ENCODE data around the gene DHRS3. TPM values are rescaled to one million over a fixed set of nuclear protein-coding genes. Genes with fewer than 3 reads are reported as not detected.

Gene DHRS3
- total RNA-seq, 4 donors from 2014 or later = 92.4 to 130 (median 107) TPM

GRCh38 chr1:12643785-12644184 is 25.8 kb upstream of the DHRS3 start, which contains the start of gene AADACL4:
Gene AADACL4, plus strand, starts transcription at chr1:12644085. Its CDS starts 462 bp downstream, at chr1:12644547.
- 75 to 80% methylated on average over 7 of the region's 7 CpGs for WGBS, 2 donors
- H3K4me3 ChIP-seq (ENCODE audit: low read depth, poor library complexity, severe bottlenecking) = no peak within 1 kb of the TSS
- no peak for DNase-seq (ENCODE audit: low spot score in 2 of 2)
- intact Hi-C loops (cut with DNase I; ENCODE audit: low total_unique reads) = no loop called here
- no peak for TF ChIP-seq POLR2A (IDR thresholded peaks at IDR 0.05)
- TF ChIP-seq CTCF (IDR thresholded peaks at IDR 0.05) = no peak

GRCh38 chr1:12643079-12643478 is 25.1 kb upstream of the DHRS3 start:
- no peak for DNase-seq (ENCODE audit: low spot score in 2 of 2)
- TF ChIP-seq POLR2A (IDR thresholded peaks at IDR 0.05) = no peak
- no peak for TF ChIP-seq CTCF (IDR thresholded peaks at IDR 0.05)
- H3K4me3 ChIP-seq (ENCODE audit: low read depth, poor library complexity, severe bottlenecking) = no peak overlapping the region
- 86 to 89% methylated on average over 2 of the region's 2 CpGs for WGBS, 2 donors
- intact Hi-C loops (cut with DNase I; ENCODE audit: low total_unique reads) = no loop called here

GRCh38 chr1:12640958-12641272 is 22.9 kb upstream of the DHRS3 start:
- intact Hi-C loops (cut with DNase I; ENCODE audit: low total_unique reads) = no loop called here
- TF ChIP-seq POLR2A (IDR thresholded peaks at IDR 0.05) (no peak), CTCF (IDR thresholded peaks at IDR 0.05) (no peak)
- DNase-seq (ENCODE audit: low spot score in 2 of 2) = no peak
- no peak overlapping the region for H3K4me3 ChIP-seq (ENCODE audit: low read depth, poor library complexity, severe bottlenecking)

GRCh38 chr1:12640237-12640957 is 22.4 kb upstream of the DHRS3 start:
- DNase-seq (ENCODE audit: low spot score in 2 of 2) = no peak
- H3K4me3 ChIP-seq (ENCODE audit: low read depth, poor library complexity, severe bottlenecking) = no peak overlapping the region
- intact Hi-C loops (cut with DNase I; ENCODE audit: low total_unique reads) = no loop called here
- TF ChIP-seq POLR2A (IDR thresholded peaks at IDR 0.05) = no peak
- TF ChIP-seq CTCF (IDR thresholded peaks at IDR 0.05) = no peak
- 87 to 88% methylated on average over 7 of the region's 7 CpGs for WGBS, 2 donors

GRCh38 chr1:12637693-12638092 is 19.7 kb upstream of the DHRS3 start:
- DNase-seq (ENCODE audit: low spot score in 2 of 2) = no peak
- H3K4me3 ChIP-seq (ENCODE audit: low read depth, poor library complexity, severe bottlenecking) = no peak overlapping the region
- 86 to 90% methylated on average over 8 of the region's 8 CpGs for WGBS, 2 donors
- intact Hi-C loops (cut with DNase I; ENCODE audit: low total_unique reads) = no loop called here
- TF ChIP-seq CTCF (IDR thresholded peaks at IDR 0.05) = no peak
- no peak for TF ChIP-seq POLR2A (IDR thresholded peaks at IDR 0.05)
